Measurements from ENCODE around the gene TP53I11.

DNA sequence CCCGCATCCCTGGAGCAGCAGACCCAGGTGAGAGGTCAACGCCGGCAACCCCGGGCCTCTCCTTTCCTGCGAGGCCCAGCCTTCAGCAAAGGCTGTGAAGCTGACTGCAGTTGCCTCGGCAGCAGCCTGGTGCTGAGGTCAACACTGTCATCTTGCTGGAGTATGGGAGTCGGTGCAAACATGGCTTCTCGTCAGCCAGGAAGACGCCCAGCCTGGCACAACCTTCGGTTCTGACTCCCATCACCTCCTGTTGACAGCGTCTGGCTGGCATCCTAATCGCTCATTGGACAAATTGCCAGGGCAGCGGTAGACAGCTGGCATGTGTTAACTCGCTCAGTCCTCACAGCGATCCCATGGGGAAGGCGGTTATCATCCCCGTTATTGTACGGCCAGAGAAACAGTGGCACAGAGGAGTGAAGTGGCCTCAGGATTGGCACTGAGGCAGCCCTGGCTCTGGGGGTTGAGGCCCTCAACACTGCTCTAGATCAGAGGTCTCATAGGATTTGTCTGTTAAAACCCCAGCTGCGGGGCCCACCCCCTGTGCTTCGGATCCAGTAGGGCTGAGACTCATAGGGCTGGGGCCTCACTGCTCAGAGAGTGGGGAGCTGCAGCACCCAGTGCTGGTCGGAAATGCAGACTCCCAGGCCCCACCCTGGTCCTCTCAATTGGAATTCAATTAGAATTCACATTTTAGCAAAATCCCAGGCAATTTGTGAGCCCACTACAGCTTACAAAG is 39.3 kb upstream of the TP53I11 start:
- TF ChIP-seq, protein P1, sequence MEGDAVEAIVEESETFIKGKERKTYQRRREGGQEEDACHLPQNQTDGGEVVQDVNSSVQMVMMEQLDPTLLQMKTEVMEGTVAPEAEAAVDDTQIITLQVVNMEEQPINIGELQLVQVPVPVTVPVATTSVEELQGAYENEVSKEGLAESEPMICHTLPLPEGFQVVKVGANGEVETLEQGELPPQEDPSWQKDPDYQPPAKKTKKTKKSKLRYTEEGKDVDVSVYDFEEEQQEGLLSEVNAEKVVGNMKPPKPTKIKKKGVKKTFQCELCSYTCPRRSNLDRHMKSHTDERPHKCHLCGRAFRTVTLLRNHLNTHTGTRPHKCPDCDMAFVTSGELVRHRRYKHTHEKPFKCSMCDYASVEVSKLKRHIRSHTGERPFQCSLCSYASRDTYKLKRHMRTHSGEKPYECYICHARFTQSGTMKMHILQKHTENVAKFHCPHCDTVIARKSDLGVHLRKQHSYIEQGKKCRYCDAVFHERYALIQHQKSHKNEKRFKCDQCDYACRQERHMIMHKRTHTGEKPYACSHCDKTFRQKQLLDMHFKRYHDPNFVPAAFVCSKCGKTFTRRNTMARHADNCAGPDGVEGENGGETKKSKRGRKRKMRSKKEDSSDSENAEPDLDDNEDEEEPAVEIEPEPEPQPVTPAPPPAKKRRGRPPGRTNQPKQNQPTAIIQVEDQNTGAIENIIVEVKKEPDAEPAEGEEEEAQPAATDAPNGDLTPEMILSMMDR (IDR thresholded peaks at IDR 0.05; ENCODE audit: low read length): no peak
- TF ChIP-seq EZH2 (IDR thresholded peaks at IDR 0.05; ENCODE audit: borderline replicate concordance, low read length): no peak

Measured in OCI-LY1 (cell line).